H9 (cell line): ENCODE data around the gene GPR37L1. TPM values are rescaled to one million over a fixed set of nuclear protein-coding genes. Genes with fewer than 3 reads are reported as not detected.
A peak's percentile ranks its signal among the peaks of the same experiment; 100 is the strongest.

Experiments used
- DNase-seq: peaks from one replicate; pipeline ENCODE4 v3.0.0-alpha.2; 2017
- H2AFZ ChIP-seq: one replicate; pipeline ENCODE4 v1.6.1; 2013; ENCODE audit warnings: mild to moderate bottlenecking, low read length, control low read depth, moderate library complexity
- H2AK5ac ChIP-seq: 2 replicates; pipeline ENCODE4 v1.6.1; 2013; ENCODE audit warnings: low read length, control low read depth, mixed read lengths; ENCODE audit not compliant: insufficient read length
- H2BK120ac ChIP-seq: one replicate; pipeline ENCODE4 v1.6.1; 2013; ENCODE audit warnings: low read depth, mild to moderate bottlenecking, low read length, control low read depth, inconsistent platforms; ENCODE audit not compliant: poor library complexity, severe bottlenecking
- H2BK12ac ChIP-seq: 2 replicates; pipeline ENCODE4 v1.6.1; 2013; ENCODE audit warnings: low read length, control low read depth, mixed read lengths, low read depth; ENCODE audit not compliant: insufficient read length
- H2BK15ac ChIP-seq: 2 replicates; pipeline ENCODE4 v1.6.1; 2013; ENCODE audit warnings: low read depth, low read length, control low read depth
- H2BK20ac ChIP-seq: one replicate; pipeline ENCODE4 v1.6.1; 2013; ENCODE audit warnings: low read depth, mild to moderate bottlenecking, low read length, control low read depth, inconsistent platforms; ENCODE audit not compliant: poor library complexity, severe bottlenecking
- H2BK5ac ChIP-seq: 2 replicates; pipeline ENCODE4 v1.6.1; 2013; ENCODE audit warnings: low read length, control low read depth, mixed read lengths; ENCODE audit not compliant: insufficient read length
- H3K14ac ChIP-seq: 2 replicates; pipeline ENCODE4 v1.6.1; 2013; ENCODE audit warnings: low read length, control low read depth; ENCODE audit not compliant: insufficient read depth
- H3K18ac ChIP-seq: 2 replicates; pipeline ENCODE4 v1.6.1; 2013; ENCODE audit warnings: low read depth, mild to moderate bottlenecking, mixed read lengths, low read length, control low read depth; ENCODE audit not compliant: insufficient read length
- H3K23ac ChIP-seq: 2 replicates; pipeline ENCODE4 v1.6.1; 2013; ENCODE audit warnings: low read length, control low read depth, mixed read lengths, low read depth; ENCODE audit not compliant: insufficient read length
- H3K23me2 ChIP-seq: 2 replicates; pipeline ENCODE4 v1.6.1; 2013; ENCODE audit warnings: low read depth, mild to moderate bottlenecking, mixed read lengths, low read length, control low read depth; ENCODE audit not compliant: insufficient read length, poor library complexity, severe bottlenecking
- H3K27ac ChIP-seq: 2 replicates; pipeline ENCODE4 v1.5.1; 2013; ENCODE audit warnings: low read length, control low read depth, mixed read lengths, low read depth; ENCODE audit not compliant: insufficient read length
- H3K27me3 ChIP-seq: 2 replicates; pipeline ENCODE4 v1.6.1; 2013; ENCODE audit warnings: low read length, control low read depth, inconsistent platforms; ENCODE audit not compliant: insufficient read depth
- H3K4ac ChIP-seq: 2 replicates; pipeline ENCODE4 v1.6.1; 2013; ENCODE audit warnings: low read depth, mild to moderate bottlenecking, control low read depth, inconsistent platforms, low read length, moderate library complexity
- H3K4me1 ChIP-seq: 2 replicates; pipeline ENCODE4 v1.6.1; 2013; ENCODE audit warnings: low read length, control low read depth, inconsistent platforms; ENCODE audit not compliant: insufficient read depth
- H3K4me2 ChIP-seq: 2 replicates; pipeline ENCODE4 v1.6.1; 2013; ENCODE audit warnings: low read length, control low read depth, mixed read lengths; ENCODE audit not compliant: insufficient read length, insufficient read depth
- H3K56ac ChIP-seq: 2 replicates; pipeline ENCODE4 v1.6.1; 2013; ENCODE audit warnings: low read depth, mild to moderate bottlenecking, mixed read lengths, low read length, control low read depth; ENCODE audit not compliant: insufficient read length
- H3K79me1 ChIP-seq: 2 replicates; pipeline ENCODE4 v1.6.1; 2013; ENCODE audit warnings: low read depth, mild to moderate bottlenecking, moderate library complexity, low read length, control low read depth, inconsistent platforms; ENCODE audit not compliant: insufficient read depth, poor library complexity, severe bottlenecking
- H3K79me2 ChIP-seq: 2 replicates; pipeline ENCODE4 v1.6.1; 2013; ENCODE audit warnings: low read length, control low read depth, inconsistent platforms; ENCODE audit not compliant: insufficient read depth
- H3K9ac ChIP-seq: 2 replicates; pipeline ENCODE4 v1.6.1; 2013; ENCODE audit warnings: low read length, control low read depth, mixed read lengths; ENCODE audit not compliant: insufficient read length; ENCODE audit errors: extremely low read depth
- H3K9me3 ChIP-seq: one replicate; pipeline ENCODE4 v1.6.1; 2013; ENCODE audit warnings: low read depth, low read length, inconsistent platforms; ENCODE audit not compliant: control insufficient read depth
- H3T11ph ChIP-seq: one replicate; pipeline ENCODE4 v1.6.1; 2013; ENCODE audit warnings: mild to moderate bottlenecking, low read length, control low read depth, inconsistent platforms
- H4K20me1 ChIP-seq: one replicate; pipeline ENCODE4 v1.6.1; 2013; ENCODE audit not compliant: control insufficient read depth, insufficient read length, insufficient read depth
- H4K5ac ChIP-seq: 2 replicates; pipeline ENCODE4 v1.6.1; 2013; ENCODE audit warnings: low read depth, mild to moderate bottlenecking, mixed read lengths, low read length, control low read depth; ENCODE audit not compliant: insufficient read length
- H4K8ac ChIP-seq: replicated peaks from 2 replicates; pipeline ENCODE4 v1.6.1; 2013; ENCODE audit warnings: low read length, control low read depth, mixed read lengths, low read depth; ENCODE audit not compliant: insufficient read length
- H4K91ac ChIP-seq: 2 replicates; pipeline ENCODE4 v1.6.1; 2013; ENCODE audit warnings: low read depth, mild to moderate bottlenecking, moderate library complexity, mixed read lengths, low read length, control low read depth; ENCODE audit not compliant: insufficient read length
- H3K27ac Mint-ChIP-seq, 3 experiments: 2 replicates in 2 of 3; 3 replicates in 1 of 3; pipeline ENCODE4 v1.8.0; 2020 to 2021; ENCODE audit warnings: mixed read lengths in 3 of 3, mild to moderate bottlenecking in 1 of 3, moderate library complexity in 1 of 3
- H3K27me3 Mint-ChIP-seq: 2 replicates; pipeline ENCODE4 v1.8.0; 2021; ENCODE audit warnings: low read depth, mild to moderate bottlenecking, moderate library complexity, mixed read lengths
- H3K36me3 Mint-ChIP-seq, 3 experiments: 2 replicates in 2 of 3; 3 replicates in 1 of 3; pipeline ENCODE4 v1.8.0; 2020 to 2021; ENCODE audit warnings: low read depth in 3 of 3, mixed read lengths in 3 of 3; ENCODE audit not compliant: insufficient read depth in 1 of 3
- H3K4me1 Mint-ChIP-seq, 2 experiments: 2 replicates each; pipeline ENCODE4 v1.8.0; 2020; ENCODE audit warnings: mixed read lengths in 2 of 2
- H3K4me3 Mint-ChIP-seq, 2 experiments: 2 replicates in 1 of 2; 3 replicates in 1 of 2; pipeline ENCODE4 v1.8.0; 2020 to 2021; ENCODE audit warnings: mild to moderate bottlenecking in 2 of 2, mixed read lengths in 2 of 2, moderate library complexity in 1 of 2
- H3K9me3 Mint-ChIP-seq, 2 experiments: 2 replicates in 1 of 2; 3 replicates in 1 of 2; pipeline ENCODE4 v1.8.0; 2020; ENCODE audit warnings: mild to moderate bottlenecking in 2 of 2, mixed read lengths in 2 of 2, moderate library complexity in 1 of 2
- WGBS: extraction: QIAGEN DNeasy Blood & Tissue Kit; methylation state at CpG from one replicate; pipeline ENCODE4 v1.1.7; 2013; ENCODE audit warnings: missing lambda C conversion rate, low lambda C conversion rate, mixed read lengths; ENCODE audit not compliant: insufficient read length; ENCODE audit errors: extremely low coverage; 5-methylcytosine and 5-hydroxymethylcytosine counted together
- total RNA-seq: library from RNA; stranded (reverse); gene quantifications from 2 replicates; pipeline ENCODE4 v1.2.1, GENCODE V29; 2021
- TF ChIP-seq, protein P1 (sequence below): fragments of 200-600 bp; sonication (generic); conservative IDR thresholded peaks from 3 replicates; pipeline ENCODE4 v1.8.0; 2021; ENCODE audit warnings: antibody characterized with exemption, mild to moderate bottlenecking

GPR37L1 gene
- total RNA-seq, 1 experiment from 2014 or later: 0.11 TPM

DNA sequence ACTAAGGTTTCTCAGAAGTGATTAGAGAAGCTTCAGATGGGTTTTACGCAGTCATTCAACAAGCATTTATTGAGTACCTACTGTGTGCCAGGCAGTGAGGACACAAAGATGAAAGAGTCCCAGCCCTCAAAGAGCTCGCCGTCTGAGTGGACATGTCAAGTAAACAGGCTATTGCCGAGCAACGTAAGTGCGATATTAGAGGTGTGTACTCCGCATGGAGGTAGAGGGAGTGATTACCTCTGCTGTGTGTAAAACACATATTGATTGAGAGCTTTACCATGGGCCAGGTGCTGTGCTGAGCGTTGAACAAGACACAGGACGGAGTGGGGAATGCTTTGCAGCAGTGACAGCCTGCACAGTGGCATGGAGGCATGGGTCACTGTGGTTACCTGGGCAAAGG lies 49.5 kb upstream of the GPR37L1 start:
- Histone ChIP-seq H3K18ac (no peak overlapping the region), H3K23me2 (no peaks in the 10 kb centered on the region), H2AK5ac (no peak overlapping the region), H2BK5ac (no peak overlapping the region), H2BK15ac (no peak overlapping the region), H2BK20ac (no peak overlapping the region), H3K27me3 (no peaks in the 10 kb centered on the region), H3K23ac (no peak overlapping the region), H4K8ac (no peak overlapping the region), H3K56ac (no peak overlapping the region), H2BK120ac (no peak overlapping the region), H2AFZ (no peak overlapping the region), H3K9me3 (no peaks in the 10 kb centered on the region), H3T11ph (no peak overlapping the region), H4K20me1 (no peaks in the 10 kb centered on the region), H3K14ac (no peak overlapping the region), H3K27ac (no peak overlapping the region), H3K4me1 (no peaks in the 10 kb centered on the region), H3K4ac (no peak overlapping the region), H3K79me1 (no peaks in the 10 kb centered on the region), H3K79me2 (no peaks in the 10 kb centered on the region), H4K91ac (no peak overlapping the region), H2BK12ac (no peak overlapping the region), H3K4me2 (no peak overlapping the region), H3K9ac (no peak overlapping the region), H4K5ac (no peak overlapping the region)
- TF ChIP-seq, protein P1, sequence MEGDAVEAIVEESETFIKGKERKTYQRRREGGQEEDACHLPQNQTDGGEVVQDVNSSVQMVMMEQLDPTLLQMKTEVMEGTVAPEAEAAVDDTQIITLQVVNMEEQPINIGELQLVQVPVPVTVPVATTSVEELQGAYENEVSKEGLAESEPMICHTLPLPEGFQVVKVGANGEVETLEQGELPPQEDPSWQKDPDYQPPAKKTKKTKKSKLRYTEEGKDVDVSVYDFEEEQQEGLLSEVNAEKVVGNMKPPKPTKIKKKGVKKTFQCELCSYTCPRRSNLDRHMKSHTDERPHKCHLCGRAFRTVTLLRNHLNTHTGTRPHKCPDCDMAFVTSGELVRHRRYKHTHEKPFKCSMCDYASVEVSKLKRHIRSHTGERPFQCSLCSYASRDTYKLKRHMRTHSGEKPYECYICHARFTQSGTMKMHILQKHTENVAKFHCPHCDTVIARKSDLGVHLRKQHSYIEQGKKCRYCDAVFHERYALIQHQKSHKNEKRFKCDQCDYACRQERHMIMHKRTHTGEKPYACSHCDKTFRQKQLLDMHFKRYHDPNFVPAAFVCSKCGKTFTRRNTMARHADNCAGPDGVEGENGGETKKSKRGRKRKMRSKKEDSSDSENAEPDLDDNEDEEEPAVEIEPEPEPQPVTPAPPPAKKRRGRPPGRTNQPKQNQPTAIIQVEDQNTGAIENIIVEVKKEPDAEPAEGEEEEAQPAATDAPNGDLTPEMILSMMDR: no peak
- Mint-ChIP-seq H3K27me3 (peaks cover 1% of the 10 kb centered on the region; the same call in 1 of the 2 replicates), H3K36me3 (no peaks in the 10 kb centered on the region), H3K4me1 (peaks cover 10 to 29% of the 10 kb centered on the region in 2 experiments), H3K27ac (peak overlapping the region in 1 of 3 experiments; percentile 89; a peak in 2 of 7 replicates), H3K4me3 (no peak overlapping the region), H3K9me3 (no peaks in the 10 kb centered on the region)
- DNase-seq: no peak
- WGBS: no CpG with 5 or more reads among the region's 9 CpGs
